H1 (cell line): ENCODE data around the gene GNS.

ENCODE experiments used
- EZH2 ChIP-seq: fragments of 200-600 bp; sonication (generic); IDR thresholded peaks from 2 replicates; pipeline ENCODE4 v1.7.1; 2012; ENCODE audit warnings: low read depth, mild to moderate bottlenecking, moderate library complexity, low read length, inconsistent platforms; ENCODE audit not compliant: severe bottlenecking
- TBP ChIP-seq: IDR thresholded peaks from 2 replicates; pipeline ENCODE4 v1.6.1; 2011; ENCODE audit warnings: low read depth, low read length, improper control_type of control experiment
- ZNF274 ChIP-seq: IDR thresholded peaks from 2 replicates; pipeline ENCODE4 v1.7.0; 2012; ENCODE audit warnings: low read length, borderline replicate concordance; ENCODE audit errors: extremely low read depth
- TF ChIP-seq, protein P1 (sequence below): IDR thresholded peaks from 2 replicates; pipeline ENCODE4 v1.6.1; 2011; ENCODE audit warnings: low read depth, mild to moderate bottlenecking, low read length; ENCODE audit not compliant: insufficient read depth
- TF ChIP-seq, protein P2 (sequence below), 3 experiments: IDR thresholded peaks; 1 replicate in 2 of 3; 2 replicates in 1 of 3; pipeline versions ENCODE4 v1.5.1 to v1.6.1; 2011; ENCODE audit warnings: low read length in 3 of 3, mild to moderate bottlenecking in 3 of 3, inconsistent platforms in 2 of 3, low read depth in 1 of 3, moderate library complexity in 1 of 3; ENCODE audit not compliant: insufficient read depth in 1 of 3; ENCODE audit errors: control extremely low read depth in 1 of 3
- TF ChIP-seq, protein P3 (sequence below): IDR thresholded peaks from 2 replicates; pipeline ENCODE4 v1.6.1; 2011; ENCODE audit warnings: low read length, improper control_type of control experiment

DNA sequence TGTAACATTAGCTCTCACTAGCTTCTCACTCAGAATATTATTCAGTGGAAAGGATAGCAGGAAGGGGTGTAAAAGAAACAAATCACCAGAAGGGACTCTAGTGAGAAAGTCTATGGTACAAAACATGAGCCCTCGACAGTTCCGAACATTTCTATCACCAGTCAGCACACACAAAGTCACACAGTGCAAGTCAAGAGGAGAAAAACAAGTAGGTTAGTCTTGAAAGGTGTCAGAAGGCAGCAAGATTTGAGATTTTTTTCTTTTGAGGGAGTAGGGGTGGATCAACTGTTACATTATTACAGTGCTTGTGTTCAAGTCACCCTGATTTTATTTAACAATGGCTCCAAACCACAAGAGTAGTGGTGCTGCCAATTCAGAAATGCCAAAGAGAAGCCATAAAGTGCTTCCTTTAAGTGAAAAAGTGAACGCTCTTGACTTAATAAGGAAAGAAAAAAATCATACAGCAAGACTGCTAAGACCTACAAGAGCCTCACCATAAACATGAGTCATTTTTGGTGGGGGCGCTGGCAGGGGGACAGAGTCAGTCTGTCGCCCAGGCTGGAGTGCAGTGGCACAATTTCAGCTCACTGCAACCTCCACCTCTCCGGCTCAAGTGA is 42.3 kb downstream of the GNS start:
- TF ChIP-seq ZNF274 (no peak), EZH2 (no peak), TBP (no peak)
- TF ChIP-seq, protein P1, sequence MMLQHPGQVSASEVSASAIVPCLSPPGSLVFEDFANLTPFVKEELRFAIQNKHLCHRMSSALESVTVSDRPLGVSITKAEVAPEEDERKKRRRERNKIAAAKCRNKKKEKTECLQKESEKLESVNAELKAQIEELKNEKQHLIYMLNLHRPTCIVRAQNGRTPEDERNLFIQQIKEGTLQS: no peak
- TF ChIP-seq, protein P2, sequence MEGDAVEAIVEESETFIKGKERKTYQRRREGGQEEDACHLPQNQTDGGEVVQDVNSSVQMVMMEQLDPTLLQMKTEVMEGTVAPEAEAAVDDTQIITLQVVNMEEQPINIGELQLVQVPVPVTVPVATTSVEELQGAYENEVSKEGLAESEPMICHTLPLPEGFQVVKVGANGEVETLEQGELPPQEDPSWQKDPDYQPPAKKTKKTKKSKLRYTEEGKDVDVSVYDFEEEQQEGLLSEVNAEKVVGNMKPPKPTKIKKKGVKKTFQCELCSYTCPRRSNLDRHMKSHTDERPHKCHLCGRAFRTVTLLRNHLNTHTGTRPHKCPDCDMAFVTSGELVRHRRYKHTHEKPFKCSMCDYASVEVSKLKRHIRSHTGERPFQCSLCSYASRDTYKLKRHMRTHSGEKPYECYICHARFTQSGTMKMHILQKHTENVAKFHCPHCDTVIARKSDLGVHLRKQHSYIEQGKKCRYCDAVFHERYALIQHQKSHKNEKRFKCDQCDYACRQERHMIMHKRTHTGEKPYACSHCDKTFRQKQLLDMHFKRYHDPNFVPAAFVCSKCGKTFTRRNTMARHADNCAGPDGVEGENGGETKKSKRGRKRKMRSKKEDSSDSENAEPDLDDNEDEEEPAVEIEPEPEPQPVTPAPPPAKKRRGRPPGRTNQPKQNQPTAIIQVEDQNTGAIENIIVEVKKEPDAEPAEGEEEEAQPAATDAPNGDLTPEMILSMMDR (IDR thresholded peaks at IDR 0.05; ENCODE audit: control extremely low read depth in 1 of 3, insufficient read depth in 1 of 3, low read depth in 1 of 3, low read length in 3 of 3): no peak
- TF ChIP-seq, protein P3, sequence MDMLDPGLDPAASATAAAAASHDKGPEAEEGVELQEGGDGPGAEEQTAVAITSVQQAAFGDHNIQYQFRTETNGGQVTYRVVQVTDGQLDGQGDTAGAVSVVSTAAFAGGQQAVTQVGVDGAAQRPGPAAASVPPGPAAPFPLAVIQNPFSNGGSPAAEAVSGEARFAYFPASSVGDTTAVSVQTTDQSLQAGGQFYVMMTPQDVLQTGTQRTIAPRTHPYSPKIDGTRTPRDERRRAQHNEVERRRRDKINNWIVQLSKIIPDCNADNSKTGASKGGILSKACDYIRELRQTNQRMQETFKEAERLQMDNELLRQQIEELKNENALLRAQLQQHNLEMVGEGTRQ: no peak
